HG03520 (cell line): ENCODE results near the gene ATP6V1G2.
"Not testable (repeated sequence)": the region's sequence is repeated elsewhere in the genome, so short reads cannot be mapped to it uniquely, and the experiment has no call there.

Experiments
- ATAC-seq: cut with Tn5 transposase; IDR thresholded peaks from one replicate; pipeline ENCODE4 v1.9.1; 2021; ENCODE audit warnings: mild to moderate bottlenecking, moderate library complexity; ENCODE audit not compliant: unreplicated experiment

The ATP6V1G2 gene

GRCh38 chr6:31529329-31530150 lies 16.9 kb downstream of the ATP6V1G2 start:
- ATAC-seq, result no peak

- ATAC-seq, result no peak
Measured at GRCh38 chr6:31528821-31529328, 17.5 kb downstream of the ATP6V1G2 start, which contains the start of gene MCCD1. Gene MCCD1 (plus strand): TSS chr6:31528962. CDS start chr6:31529015, 53 bp downstream.

- no peak for ATAC-seq
Measured at GRCh38 chr6:31528307-31528777, 18.1 kb downstream of the ATP6V1G2 start.

DNA sequence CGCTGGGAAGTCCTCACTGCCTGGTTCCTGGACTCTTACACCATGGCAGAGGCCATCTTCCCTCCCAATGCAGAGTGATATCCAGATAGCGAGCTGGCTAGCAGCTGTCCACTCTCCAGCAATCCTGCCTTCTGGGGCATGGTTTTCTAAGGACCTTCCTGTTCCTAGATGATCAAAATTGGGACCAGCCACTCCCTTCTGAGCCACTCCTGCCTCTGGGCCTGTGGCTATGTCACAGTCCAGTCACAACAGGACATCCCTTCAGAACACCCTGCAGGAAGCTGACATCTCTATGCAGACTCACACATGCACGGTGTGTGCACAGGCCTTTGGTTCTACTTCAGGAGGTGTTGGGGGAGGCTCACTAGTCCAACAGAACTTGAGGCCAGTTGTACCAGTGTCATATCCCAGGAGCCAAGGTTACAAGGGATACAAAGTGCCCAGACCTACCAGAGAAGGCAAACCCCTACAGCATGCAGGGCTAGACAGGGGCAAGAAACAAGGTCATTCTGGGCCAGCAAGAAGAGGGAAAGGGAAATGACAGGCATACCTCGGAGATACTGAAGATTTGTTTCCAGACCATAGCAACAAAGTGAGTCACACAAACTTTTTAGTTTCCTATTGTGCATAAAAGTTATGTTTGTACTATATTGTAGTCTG lies 20.3 kb downstream of the ATP6V1G2 start:
- no peak for ATAC-seq

GRCh38 chr6:31525553-31525931 lies 20.9 kb downstream of the ATP6V1G2 start:
- ATAC-seq, result no peak

GRCh38 chr6:31521835-31522234 lies 24.6 kb downstream of the ATP6V1G2 start:
- ATAC-seq, result no peak

DNA sequence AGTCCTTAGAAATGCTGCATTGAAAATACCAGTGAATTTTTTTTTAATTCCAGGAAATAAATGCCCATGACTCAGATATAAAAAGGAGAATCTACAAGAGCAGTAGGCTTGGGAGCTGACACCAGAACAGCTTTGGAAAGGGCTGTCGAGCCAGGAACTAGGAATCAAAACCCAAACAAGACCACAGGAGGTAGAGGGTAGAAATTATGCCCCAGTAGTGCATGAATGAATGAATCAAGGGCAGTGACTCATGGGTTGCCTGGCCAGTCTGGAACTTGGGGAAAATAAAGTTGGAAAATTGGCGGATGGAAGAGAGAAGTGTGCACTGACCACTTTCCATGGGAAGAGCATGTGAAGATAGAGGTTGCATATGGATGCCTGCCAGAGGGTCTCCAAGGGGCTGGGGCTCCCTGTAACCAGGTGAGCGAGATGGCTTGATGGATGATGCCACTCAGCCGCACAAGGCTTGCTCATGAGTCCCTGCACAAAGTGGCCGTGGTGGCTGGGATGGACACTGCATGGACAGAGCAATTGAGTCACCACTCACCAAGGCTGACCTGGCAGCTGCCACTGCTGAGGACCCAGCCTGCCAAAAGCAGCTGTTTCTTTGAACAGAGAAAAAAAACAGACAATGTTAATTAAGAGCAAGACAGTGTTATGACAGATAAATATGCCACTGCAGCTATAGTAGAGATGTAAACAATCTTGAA lies 32.8 kb downstream of the ATP6V1G2 start:
- no peak for ATAC-seq

- no peak for ATAC-seq
Measured at GRCh38 chr6:31510007-31510406, 36.4 kb downstream of the ATP6V1G2 start.

DNA sequence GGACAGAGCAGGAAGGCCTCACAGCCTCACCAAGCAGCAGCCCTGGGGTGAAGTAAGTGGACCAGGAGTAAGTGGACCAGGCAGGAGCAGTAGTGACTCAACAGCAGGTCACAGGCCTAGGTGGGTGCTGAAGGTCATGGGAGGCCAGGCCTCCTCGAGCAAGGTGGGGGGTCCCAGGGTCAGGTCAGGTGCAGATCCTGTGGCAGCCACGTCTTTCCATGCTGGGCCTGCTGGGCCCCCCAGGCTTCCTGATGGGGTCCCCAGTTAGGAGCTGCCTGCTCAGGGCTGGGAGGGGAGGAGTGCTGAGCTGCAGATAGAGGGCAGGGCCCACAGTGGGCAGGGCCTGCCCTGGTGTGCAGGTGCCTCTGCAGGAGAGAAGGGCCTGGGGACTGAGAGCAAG lies 37.4 kb downstream of the ATP6V1G2 start:
- ATAC-seq, result not testable (repeated sequence)

DNA sequence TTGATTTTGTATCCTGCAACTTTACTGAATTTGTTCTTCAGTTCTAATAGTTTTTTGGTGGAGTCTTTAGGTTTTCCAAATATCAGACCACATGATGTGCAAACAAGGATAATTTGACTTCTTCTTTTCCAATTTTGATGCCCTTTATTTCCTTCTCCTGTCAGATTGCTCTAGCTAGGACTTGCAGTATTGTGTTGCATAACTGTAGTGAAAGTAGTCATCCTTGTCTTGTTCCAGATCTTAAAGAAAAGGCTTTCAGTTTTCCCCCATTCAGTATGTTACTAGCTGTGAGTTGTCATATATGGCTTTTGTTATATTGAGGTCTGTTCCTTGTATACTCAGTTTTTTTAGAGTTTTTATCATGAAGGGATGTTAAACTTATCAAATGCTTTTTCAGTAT lies 43.8 kb downstream of the ATP6V1G2 start:
- no peak for ATAC-seq

DNA sequence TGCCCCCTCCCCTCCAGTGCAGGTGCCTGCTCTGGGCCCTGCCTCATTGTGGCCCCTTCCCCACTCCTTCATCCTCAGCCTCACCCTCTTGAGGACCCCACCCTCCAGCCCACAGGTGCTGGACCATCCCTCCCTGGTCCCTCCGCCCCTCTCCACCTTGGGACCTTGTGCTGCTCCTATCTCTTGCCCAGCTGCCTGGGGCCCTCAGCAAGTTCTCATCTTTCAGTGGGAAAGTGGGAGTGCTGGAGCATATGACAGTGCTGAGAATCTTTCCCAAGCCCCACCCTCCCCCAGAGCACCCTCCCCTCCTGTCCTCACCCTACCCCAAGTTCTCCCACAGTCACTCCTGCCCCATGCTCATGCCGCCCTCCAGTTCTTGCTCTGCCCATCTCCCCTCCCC lies 46.8 kb downstream of the ATP6V1G2 start:
- not testable (repeated sequence) for ATAC-seq

DNA sequence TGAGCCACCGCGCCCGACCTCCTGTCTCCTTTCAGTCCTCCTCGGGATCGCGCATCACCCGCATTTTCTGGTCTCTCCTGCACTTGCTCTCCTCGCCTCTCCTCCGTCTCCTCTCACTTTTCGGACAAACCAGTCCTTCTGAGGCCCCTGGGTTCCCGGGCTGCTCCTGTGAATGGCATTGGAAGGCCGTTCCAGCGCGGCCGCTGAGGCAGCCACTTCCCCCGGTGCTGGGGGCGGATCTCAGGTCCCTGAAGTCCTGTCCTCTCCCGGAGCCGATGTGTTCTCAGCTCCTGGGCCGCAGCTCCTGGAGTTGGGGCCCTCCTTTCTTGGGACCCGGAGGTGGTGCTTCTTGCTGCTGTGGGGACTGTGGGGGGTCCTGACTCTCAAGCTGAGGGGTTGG lies 47.7 kb downstream of the ATP6V1G2 start:
- no peak for ATAC-seq

GRCh38 chr6:31497531-31498476 lies 48.6 kb downstream of the ATP6V1G2 start, which contains the start of gene MICB:
Gene MICB (plus strand): TSS chr6:31498145. CDS start chr6:31498194, 49 bp downstream.
- ATAC-seq, result no peak

DNA sequence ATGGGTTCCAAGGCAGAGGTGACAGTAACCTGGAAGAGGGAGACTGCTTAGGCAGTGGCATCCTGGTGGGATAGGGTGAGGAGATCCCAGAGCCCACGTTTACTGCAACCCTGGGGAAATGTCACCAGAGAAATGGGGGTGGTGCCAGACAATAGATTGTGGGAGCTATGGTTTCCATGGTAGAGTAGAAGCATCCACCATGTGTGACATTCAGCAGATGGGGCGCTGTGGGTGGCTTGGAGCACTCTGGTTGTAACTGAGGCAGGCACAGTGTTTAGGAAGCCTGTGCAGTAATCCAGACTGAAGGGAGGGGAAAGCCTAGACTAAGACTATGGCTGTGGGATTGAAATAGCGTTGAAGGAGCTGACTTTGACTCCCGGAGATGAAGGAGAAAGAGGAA lies 49.6 kb downstream of the ATP6V1G2 start:
- ATAC-seq, result not testable (repeated sequence)

DNA sequence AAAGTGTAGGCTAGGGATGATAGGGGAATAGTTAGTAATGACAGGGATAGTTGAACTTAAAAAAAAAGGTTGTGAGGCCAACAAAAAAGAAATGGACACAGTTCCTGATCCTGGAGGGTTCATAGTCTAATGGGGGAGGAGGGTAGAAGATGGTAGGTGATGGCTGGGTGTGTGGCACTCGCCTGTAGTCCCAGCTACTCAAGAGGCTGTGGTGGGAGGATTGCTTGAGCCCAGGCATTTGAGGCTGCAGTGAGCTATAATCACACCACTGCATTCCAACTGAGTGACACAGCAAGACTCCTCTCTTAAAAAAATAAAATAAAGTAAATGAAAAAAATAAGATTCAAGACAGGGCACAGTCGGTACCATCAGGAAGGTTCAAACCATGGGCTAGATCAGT lies 50.8 kb downstream of the ATP6V1G2 start:
- ATAC-seq, result no peak
